Peyer's patch (tissue), 4 donors: ENCODE data around the gene GGCX.

ENCODE experiments used
- POLR2A ChIP-seq, 2 donors: fragments of 450-650 bp; IDR thresholded peaks; one replicate each; pipeline ENCODE4 v1.5.1; 2017; ENCODE audit warnings: antibody characterized with exemption in 2 of 2, mild to moderate bottlenecking in 2 of 2, moderate library complexity in 2 of 2
- TF ChIP-seq, protein P1 (sequence below), 6 experiments: fragments of 450-650 bp in 4 of 6; fragments of 200-600 bp in 2 of 6; sonication (generic) in 1 of 6; IDR thresholded peaks; one replicate each; pipeline ENCODE4 v1.5.1; 2017 to 2019; ENCODE audit warnings: antibody characterized with exemption in 6 of 6, mild to moderate bottlenecking in 3 of 6, moderate library complexity in 1 of 6

DNA sequence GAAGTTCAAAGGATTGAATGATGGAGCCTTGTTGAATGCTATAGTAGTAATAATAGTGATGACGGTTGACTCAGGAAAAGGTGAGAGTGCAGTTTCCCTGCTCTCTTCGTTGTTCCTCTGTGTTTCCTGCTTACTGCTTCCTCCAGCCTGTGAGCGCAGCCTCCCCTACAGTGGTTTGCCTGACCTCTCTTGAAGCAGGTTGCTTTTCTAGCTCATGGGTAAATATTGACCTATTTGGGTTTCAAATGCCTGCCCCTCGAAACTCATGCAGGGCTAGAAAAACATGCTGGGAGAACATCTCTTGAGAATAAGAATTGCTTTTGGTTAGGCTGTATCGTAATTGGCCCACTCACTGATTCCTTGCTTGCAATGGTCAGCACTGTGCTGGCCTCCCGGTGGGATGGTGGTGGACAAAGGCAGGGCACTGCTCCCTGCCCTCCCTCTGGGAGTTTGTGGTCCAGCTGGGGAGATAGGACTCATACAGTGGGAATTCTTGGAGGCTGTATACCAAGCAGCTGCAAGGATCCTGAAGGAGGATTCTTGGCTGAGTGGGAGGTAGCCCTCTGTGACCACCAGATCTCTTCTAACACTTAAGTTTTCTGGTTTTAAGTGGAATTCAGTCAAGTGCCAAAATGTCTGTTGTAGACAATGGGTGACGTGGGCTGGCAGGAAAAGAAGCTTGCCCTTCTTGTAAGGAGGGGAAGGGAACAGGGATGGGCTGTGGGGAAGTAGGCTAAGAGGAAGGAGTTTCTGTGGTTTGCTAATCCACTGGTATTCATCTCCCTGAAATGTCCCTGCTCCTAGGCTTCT is 28.9 kb upstream of the GGCX start:
- TF ChIP-seq POLR2A (IDR thresholded peaks at IDR 0.05), result no peak
- TF ChIP-seq, protein P1, sequence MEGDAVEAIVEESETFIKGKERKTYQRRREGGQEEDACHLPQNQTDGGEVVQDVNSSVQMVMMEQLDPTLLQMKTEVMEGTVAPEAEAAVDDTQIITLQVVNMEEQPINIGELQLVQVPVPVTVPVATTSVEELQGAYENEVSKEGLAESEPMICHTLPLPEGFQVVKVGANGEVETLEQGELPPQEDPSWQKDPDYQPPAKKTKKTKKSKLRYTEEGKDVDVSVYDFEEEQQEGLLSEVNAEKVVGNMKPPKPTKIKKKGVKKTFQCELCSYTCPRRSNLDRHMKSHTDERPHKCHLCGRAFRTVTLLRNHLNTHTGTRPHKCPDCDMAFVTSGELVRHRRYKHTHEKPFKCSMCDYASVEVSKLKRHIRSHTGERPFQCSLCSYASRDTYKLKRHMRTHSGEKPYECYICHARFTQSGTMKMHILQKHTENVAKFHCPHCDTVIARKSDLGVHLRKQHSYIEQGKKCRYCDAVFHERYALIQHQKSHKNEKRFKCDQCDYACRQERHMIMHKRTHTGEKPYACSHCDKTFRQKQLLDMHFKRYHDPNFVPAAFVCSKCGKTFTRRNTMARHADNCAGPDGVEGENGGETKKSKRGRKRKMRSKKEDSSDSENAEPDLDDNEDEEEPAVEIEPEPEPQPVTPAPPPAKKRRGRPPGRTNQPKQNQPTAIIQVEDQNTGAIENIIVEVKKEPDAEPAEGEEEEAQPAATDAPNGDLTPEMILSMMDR (IDR thresholded peaks at IDR 0.05), result no peak
